Fibroblast of skin of abdomen (primary cell): ENCODE measurements around the gene MAGEA6.

Experiments
- DNase-seq: peaks from one replicate; pipeline ENCODE4 v3.0.0-alpha.2; 2013

Gene MAGEA6

GRCh38 chrX:152733261-152733975 is 36.1 kb downstream of the MAGEA6 start, which contains the start of the genes CSAG1 and MAGEA12:
Gene CSAG1, minus strand, starts transcription at chrX:152733721. Its CDS starts 1,261 bp downstream, at chrX:152732460.
Gene MAGEA12, plus strand, starts transcription at chrX:152733757. Its CDS starts 2,405 bp downstream, at chrX:152736162.
- DNase-seq: no peak

- no peak for DNase-seq
Measured at GRCh38 chrX:152725409-152725808, 44.1 kb downstream of the MAGEA6 start.
